ENCODE results near the gene FIGN.

FIGN gene

GRCh38 chr2:163621445-163622004, 114.3 kb downstream of the FIGN start:
- no peak overlapping the region for H3K4me2 ChIP-seq
- no peak overlapping the region for H3K9ac ChIP-seq
- no peaks in the 10 kb centered on the region for H3K27me3 ChIP-seq (ENCODE audit: insufficient read depth, low read depth)
- H3K27ac ChIP-seq = no peak overlapping the region
- no peaks in the 10 kb centered on the region for H3K79me2 ChIP-seq (ENCODE audit: insufficient read depth, low read depth)
- no peak overlapping the region for H3K4me3 ChIP-seq (IDR thresholded peaks at IDR 0.05; ENCODE audit: insufficient read depth, low read depth, low read length)
- no peaks in the 10 kb centered on the region for H3K36me3 ChIP-seq (ENCODE audit: insufficient read depth)
- no peak overlapping the region for H2AFZ ChIP-seq (ENCODE audit: low read depth)
- no peak for TF ChIP-seq CTCF (conservative IDR thresholded peaks at IDR 0.05; ENCODE audit: low read depth, low read length)
- no peaks in the 10 kb centered on the region for H4K20me1 ChIP-seq (ENCODE audit: insufficient read depth)
- H3K4me1 ChIP-seq (ENCODE audit: low read depth, poor library complexity, severe bottlenecking) = no peaks in the 10 kb centered on the region

GRCh38 chr2:163617517-163617916, 118.3 kb downstream of the FIGN start:
- Histone ChIP-seq H3K9ac (no peak overlapping the region), H3K27me3 (ENCODE audit: insufficient read depth, low read depth) (no peaks in the 10 kb centered on the region), H3K4me3 (IDR thresholded peaks at IDR 0.05; ENCODE audit: insufficient read depth, low read depth, low read length) (no peak overlapping the region), H3K4me1 (ENCODE audit: low read depth, poor library complexity, severe bottlenecking) (no peaks in the 10 kb centered on the region), H3K79me2 (ENCODE audit: insufficient read depth, low read depth) (no peaks in the 10 kb centered on the region), H3K4me2 (no peak overlapping the region), H4K20me1 (ENCODE audit: insufficient read depth) (no peaks in the 10 kb centered on the region), H3K27ac (no peak overlapping the region), H2AFZ (ENCODE audit: low read depth) (no peak overlapping the region), H3K36me3 (ENCODE audit: insufficient read depth) (no peaks in the 10 kb centered on the region)
- no peak for TF ChIP-seq CTCF (conservative IDR thresholded peaks at IDR 0.05; ENCODE audit: low read depth, low read length)

DNA sequence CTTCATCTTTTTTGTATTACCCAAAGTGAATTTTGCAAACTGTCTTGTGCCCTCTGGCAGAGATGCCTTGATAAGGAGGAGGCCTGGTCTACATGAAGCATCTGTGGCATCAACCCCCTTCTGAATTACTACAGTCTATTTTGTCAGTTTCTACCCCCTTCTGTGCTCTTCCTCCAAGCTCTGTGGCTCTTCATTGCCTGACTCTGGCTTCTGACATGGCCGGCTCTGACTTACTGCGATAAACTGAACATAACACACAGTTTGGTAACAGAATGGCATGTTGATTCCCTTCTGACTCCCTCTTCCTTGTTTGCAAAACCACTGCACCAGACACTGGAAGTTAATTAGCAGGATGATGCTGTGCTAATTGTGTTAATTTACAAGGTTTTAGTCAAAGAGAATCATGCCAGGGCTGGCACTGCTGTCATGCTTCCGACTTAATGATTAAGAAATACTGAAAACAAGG, 122.5 kb downstream of the FIGN start:
- no peak overlapping the region for H2AFZ ChIP-seq (ENCODE audit: low read depth)
- H3K9ac ChIP-seq = no peak overlapping the region
- no peaks in the 10 kb centered on the region for H3K36me3 ChIP-seq (ENCODE audit: insufficient read depth)
- no peaks in the 10 kb centered on the region for H4K20me1 ChIP-seq (ENCODE audit: insufficient read depth)
- no peak overlapping the region for H3K4me2 ChIP-seq
- no peaks in the 10 kb centered on the region for H3K27me3 ChIP-seq (ENCODE audit: insufficient read depth, low read depth)
- H3K79me2 ChIP-seq (ENCODE audit: insufficient read depth, low read depth) = no peaks in the 10 kb centered on the region
- no peak overlapping the region for H3K27ac ChIP-seq
- H3K4me3 ChIP-seq (IDR thresholded peaks at IDR 0.05; ENCODE audit: insufficient read depth, low read depth, low read length) = no peak overlapping the region
- no peak for TF ChIP-seq CTCF (conservative IDR thresholded peaks at IDR 0.05; ENCODE audit: low read depth, low read length)
- H3K4me1 ChIP-seq (ENCODE audit: low read depth, poor library complexity, severe bottlenecking) = no peaks in the 10 kb centered on the region

DNA sequence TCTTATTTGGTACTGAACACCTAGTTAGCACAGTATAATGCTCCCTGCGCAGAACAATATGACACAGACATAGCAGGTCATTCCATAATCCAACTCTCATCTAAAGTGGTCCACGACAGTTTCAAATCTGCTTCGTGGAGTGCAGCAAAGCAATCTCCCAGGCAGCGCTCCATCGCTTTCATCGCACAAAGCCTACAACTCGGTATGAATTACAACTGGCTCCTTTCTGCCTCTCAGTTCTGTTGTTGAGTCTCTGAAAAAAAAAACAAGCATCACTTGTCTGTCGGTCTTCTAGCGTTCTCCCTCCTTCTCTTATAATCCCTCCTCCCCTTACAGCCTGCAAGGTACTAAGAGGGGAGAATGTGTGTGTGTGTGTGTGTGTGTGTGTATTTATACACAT, 123.5 kb downstream of the FIGN start:
- TF ChIP-seq CTCF (conservative IDR thresholded peaks at IDR 0.05; ENCODE audit: low read depth, low read length) = no peak
- Histone ChIP-seq H3K4me3 (IDR thresholded peaks at IDR 0.05; ENCODE audit: insufficient read depth, low read depth, low read length) (no peak overlapping the region), H3K4me1 (ENCODE audit: low read depth, poor library complexity, severe bottlenecking) (no peaks in the 10 kb centered on the region), H3K4me2 (no peak overlapping the region), H3K27ac (no peak overlapping the region), H3K79me2 (ENCODE audit: insufficient read depth, low read depth) (no peaks in the 10 kb centered on the region), H3K27me3 (ENCODE audit: insufficient read depth, low read depth) (no peaks in the 10 kb centered on the region), H2AFZ (ENCODE audit: low read depth) (no peak overlapping the region), H3K36me3 (ENCODE audit: insufficient read depth) (no peaks in the 10 kb centered on the region), H4K20me1 (ENCODE audit: insufficient read depth) (no peaks in the 10 kb centered on the region), H3K9ac (no peak overlapping the region)
